ENCODE measurements around the gene FGFR4.

GRCh38 chr5:177081859-177082258 is 4.9 kb upstream of the FGFR4 start:
- no peak for TF ChIP-seq CTCF (IDR thresholded peaks at IDR 0.05; ENCODE audit: low read depth, low read length, poor library complexity, severe bottlenecking)
- no peak for TF ChIP-seq EZH2phosphoT487 (IDR thresholded peaks at IDR 0.05; ENCODE audit: borderline replicate concordance, low read length)

All from DOHH2 (cell line).